HL-60/S4 treated with retinoic acid at 250 ng/mL for 4 days and 3 days (cell line): ENCODE results near the gene GNAT1.

ENCODE experiments used
- in situ Hi-C: fragments of 300-500 bp; cut with MboI; formaldehyde crosslinking; loops from 2 replicates; pipeline ENCODE4 v1.7.0; 2022; ENCODE audit warnings: low sequenced_read_pairs

Gene GNAT1

DNA sequence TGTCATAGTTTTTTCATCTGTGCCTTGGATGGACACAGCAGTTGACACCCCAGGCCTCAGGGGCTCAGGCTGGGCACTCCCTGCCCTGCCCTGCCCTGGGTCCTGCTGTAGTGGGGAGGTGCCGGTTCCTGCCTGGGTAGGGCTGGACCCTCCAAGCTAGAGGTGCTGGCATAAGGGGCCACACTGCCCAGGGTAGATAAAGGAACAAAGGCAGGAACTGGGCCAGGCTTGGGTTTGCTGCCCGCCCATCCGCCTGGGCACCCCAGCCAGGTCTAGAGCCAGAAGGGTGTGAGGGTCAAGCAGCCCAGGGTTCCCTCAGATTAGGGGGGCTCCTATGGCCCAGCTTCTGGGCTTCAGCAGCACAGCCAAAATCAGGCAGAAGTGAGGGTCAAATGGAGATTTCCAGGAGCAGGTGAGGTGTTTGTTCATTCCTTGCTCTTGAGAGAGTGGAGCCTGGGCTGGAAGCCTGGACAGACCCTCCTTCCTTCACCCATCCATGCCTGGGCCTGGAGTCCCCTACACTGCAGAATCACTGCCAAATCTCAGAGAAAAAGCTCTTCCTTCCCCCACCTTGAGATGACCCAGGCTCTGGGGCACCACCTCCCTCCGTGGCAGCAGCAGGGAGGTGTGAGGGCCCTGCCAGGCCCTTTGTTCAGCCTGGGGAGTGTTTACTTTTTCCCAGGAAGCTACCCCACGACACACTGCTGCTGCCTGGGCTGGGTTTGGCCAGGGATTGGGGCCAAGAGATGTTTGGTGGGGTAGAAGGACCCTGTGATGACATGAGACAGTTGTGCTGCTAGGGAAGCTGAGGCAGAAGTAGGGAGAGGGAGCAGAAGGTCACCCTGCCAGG, 29.2 kb upstream of the GNAT1 start:
- in situ Hi-C loops = no loop called here

DNA sequence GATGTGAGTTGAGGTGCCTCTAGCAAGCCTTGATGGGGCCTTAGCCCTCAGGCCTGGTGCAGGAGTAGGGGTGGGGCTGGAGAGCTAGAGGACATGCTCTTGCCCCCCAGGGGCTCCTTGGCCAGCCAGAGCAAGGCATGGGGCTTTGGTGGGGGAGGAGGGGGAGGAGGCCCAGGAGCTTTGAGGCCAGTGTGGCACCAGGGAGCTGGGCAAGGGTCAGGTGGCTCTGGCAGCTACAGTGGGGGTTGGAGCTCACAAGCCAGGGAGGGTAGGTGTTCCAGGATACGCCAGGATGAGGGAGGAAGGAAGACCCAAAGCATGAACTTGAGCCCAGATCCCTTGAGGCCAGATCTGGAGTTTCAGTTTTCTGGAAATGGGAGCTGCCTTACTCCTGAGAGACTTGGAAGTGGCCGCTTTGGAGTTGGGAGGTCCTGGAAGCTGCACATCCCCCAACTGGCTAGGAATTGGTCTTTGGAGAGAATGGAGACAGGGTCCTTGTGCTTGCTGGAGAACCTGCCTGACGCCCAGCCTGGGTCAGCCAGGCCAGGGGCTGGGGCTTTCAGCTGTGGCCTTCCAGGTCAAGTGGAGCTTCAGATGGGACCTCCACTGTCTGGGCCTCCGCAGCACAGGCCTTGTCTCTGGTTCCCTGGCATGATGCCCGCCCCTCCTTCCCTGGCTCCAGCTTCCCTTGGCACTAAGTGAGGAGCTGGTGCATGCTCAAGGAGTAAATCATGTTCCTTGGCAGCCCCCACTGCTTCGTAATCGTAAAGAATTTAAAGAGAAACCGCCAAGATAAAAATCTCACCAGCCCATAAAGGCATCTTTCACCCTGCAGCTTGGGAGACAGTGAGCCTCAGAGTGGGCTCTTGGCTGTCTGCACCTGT, 27.6 kb upstream of the GNAT1 start:
- in situ Hi-C loops = no loop called here

GRCh38 chr3:50164481-50164880, 26.9 kb upstream of the GNAT1 start:
- in situ Hi-C loops = no loop called here

DNA sequence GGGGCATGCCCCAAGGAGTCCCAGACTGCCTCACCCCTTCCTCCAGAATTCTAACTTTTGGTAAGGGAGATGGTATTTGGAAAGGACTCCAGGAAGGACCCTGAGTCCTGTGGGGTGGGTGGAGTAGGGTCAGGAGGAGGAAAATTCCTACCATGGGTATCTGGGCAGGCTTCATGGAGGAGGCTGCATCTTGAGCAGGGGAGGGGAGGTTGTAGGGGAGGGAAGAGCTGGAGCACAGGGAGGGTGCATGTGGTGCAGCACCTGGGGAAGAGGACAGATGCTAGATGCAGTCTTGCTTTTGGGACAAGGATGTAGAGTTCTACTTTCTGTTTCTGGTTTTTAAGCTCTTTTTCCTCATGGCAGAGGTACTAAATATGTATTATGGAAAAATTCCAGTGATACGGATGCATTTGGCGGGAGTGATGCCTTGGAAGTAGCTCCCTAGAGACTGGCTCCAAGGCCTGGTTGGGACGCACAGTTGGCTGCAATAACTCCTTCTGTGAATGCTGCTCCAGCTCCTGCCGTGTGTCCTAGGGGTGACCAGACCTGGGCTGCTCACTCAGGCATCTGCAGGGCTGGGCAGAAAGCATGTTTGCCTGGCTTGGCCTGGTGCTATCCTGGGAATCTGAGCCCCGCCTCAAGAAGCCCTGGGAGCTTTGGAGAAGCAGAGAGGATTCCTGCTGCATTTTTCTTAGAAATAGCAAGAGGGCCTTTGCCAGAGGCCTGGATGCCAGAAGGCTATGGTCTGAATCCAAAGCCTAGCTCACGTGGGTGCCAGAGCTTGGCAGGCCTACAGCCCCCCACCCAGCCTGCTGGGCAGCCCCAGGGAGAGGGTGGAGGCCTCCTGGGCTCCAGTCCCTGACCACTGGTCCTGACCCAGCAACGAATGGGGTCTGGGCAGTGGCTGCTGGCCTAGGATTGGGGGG, 26.2 kb upstream of the GNAT1 start:
- in situ Hi-C loops = no loop called here

GRCh38 chr3:50165910-50166538, 25.4 kb upstream of the GNAT1 start:
- in situ Hi-C loops = no loop called here

DNA sequence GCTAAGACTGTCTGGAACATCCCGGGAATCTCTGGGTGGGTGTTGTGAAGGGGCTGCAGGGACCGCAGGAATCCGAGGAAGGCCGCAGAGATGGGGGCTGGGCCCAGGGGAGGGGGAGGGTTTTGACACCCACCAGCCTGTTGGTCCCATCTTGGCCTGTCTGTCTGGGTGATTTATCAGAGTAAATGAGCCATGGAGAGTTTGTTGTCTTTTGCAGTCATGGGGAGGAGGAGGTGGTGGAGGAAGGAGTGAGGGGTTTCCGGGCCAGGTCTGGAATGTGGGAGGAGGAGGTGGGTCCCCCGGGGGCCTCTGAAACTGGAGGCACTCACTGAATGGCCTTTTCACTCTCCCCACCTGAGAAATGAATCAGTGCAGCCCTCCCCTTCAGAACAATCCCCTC, 24.8 kb upstream of the GNAT1 start:
- in situ Hi-C loops = no loop called here

- in situ Hi-C loops = no loop called here
These were observed 24.2 kb upstream of the GNAT1 start for GRCh38 chr3:50167069-50167840.

DNA sequence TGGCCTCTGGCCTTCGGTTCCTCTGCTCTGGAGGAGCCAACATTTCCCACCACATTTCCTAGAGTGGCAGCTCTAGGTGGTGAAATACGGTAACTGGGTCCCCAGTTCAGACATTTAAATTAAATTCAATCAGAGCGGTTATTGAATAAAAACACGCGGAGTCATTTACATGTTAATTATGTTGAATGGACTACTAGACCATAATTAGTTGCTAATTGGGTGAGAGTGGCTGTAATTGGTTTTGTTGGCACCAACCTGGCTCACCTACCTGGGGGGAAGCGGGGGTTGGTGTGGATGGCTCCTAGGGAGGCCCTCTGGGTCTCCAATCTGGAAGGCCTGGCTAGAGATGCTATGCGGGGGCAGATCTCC, 23.6 kb upstream of the GNAT1 start:
- in situ Hi-C loops = no loop called here

DNA sequence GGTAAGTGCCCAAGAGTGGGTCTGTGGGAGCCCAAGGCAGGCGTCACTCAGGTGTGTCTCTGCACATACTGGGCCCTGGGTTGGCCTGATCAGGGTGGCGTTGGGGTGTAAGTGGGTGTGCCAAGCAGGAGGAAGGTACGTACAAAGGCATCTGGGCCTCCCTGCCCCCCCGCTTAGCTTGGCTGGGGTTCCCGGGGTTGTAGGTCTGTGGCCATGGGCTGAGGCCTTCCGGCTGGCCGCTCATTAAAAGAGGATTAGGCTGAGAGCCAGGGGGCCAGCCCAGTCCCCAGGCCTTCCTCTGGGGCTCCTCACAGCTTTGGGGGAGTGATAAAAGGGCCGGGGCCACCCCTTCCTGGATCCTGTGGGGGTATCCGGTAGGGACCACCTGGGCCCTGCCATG, 23.0 kb upstream of the GNAT1 start:
- in situ Hi-C loops = no loop called here

- in situ Hi-C loops = no loop called here
These were observed 22.6 kb upstream of the GNAT1 start for GRCh38 chr3:50168791-50169190.

DNA sequence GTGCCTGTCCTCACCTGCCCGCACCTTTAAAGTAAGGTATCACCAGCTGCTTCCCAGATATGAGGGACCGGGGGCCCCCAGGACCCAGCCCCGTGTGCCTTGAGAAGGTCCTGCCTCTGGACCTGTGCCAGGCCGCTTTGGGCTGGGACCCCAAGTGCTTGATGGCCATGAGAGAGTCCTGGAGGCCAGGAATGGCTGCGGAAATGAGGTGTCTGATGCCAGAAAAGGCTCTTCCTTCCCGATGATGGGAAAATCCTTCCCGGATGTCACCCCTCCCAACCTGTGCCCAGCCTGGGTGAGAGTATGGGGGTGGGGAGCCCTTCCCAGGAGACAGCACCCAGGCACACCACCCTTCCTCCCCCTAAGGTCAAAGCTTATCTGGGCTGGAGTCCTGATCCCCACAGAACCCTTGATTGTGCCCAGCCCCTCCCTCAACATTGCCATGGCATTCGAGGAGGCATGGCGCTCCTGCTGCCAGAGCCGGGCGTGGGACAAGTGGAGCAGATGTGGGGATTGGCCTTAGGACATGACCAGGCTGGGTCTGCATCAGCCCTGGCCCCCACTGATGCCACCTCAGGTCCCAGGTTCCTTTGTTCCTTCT, 22.1 kb upstream of the GNAT1 start:
- in situ Hi-C loops = no loop called here

DNA sequence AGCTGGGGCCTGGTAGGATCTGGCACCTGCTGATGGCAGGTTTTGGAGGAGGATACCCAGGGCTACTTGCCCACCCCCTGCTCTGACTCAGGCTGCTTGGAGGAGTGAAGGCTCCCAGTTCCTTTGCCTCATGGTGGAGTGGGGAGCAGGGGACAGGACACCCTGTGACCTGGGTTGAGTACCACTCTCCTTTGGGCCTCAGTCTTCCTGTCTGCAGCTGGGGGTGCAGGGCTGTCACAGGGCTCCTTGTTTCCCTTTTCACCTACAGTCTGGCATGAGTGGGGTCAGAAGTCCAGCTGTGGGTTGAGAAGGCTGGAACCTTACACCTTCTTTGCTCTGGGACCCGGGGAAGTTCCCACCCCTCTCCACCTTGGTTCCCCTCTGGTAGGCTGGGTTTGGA, 21.6 kb upstream of the GNAT1 start:
- in situ Hi-C loops = no loop called here

GRCh38 chr3:50170689-50171088, 20.7 kb upstream of the GNAT1 start:
- in situ Hi-C loops = no loop called here

GRCh38 chr3:50171540-50172301, 19.7 kb upstream of the GNAT1 start:
- in situ Hi-C loops = no loop called here

DNA sequence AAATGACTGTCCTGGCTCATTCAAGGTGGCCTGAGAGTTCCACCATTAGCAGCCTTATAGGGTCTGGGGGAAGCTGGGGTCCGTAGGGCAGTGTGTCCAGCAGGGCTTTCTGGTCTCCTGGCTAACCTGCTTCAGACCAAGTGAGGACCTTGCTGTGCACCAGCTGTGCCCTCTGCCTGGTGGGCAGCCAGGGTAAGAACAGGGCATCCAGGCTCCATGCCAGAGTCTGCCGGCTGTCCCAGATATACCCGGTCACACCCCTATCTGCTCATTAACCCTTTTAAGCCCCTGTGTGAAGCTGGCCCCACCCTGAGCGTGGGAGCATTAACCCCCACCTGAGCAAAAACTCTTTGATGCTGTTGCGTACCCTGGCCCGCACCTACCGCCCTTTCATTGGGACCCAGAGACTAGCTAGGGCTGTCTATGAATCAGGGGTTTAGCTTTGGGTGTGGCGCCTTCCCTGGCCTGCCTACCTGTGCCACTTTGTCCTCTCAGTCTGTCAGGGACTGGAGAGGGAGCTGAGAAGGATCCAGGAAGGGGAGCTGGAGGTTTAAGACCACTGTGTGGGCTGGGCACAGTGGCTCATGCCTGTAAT, 18.7 kb upstream of the GNAT1 start:
- in situ Hi-C loops = no loop called here

DNA sequence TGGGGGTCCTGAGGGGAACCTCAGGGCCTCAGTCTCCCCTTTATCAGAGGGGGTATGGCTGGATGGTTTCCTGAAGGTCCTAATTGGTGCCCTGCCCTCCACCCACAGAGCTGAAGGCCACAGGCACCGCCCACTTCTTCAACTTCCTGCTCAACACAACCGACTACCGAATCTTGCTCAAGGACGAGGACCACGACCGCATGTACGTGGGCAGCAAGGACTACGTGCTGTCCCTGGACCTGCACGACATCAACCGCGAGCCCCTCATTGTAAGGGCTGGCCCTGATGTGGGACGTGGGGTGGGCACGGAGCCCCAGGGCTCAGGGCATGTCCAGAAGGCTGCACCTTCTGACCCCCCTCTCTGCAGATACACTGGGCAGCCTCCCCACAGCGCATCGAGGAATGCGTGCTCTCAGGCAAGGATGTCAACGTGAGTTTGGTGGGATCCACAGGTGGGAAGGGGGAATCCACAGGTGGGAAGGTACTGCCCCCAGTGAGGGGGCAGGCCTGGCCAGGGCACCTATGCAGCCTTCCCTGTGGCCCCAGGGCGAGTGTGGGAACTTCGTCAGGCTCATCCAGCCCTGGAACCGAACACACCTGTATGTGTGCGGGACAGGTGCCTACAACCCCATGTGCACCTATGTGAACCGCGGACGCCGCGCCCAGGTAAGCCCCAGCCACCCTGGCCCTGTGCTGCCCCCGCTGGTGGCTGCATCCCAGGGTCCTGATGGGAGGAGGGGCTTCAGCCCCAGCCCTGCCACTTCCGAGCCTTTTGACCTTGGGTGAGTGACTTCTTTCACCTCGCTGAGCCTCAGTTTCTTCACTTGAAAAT, 17.5 kb upstream of the GNAT1 start:
- in situ Hi-C loops = no loop called here

- in situ Hi-C loops = no loop called here
These were observed 16.9 kb upstream of the GNAT1 start for GRCh38 chr3:50174517-50174895.
